GM23248 (cell line): ENCODE results near the gene ACER3. TPM values are rescaled to one million over a fixed set of nuclear protein-coding genes. Genes with fewer than 3 reads are reported as not detected.
"Not testable (repeated sequence)": the region's sequence is repeated elsewhere in the genome, so short reads cannot be mapped to it uniquely, and the experiment has no call there.

Experiments used
- DNase-seq: peaks from one replicate; pipeline ENCODE4 v3.0.0-alpha.2; 2015
- H2AFZ ChIP-seq: fragments of 200-600 bp; sonication (generic); 2 replicates; pipeline ENCODE4 v1.6.1; 2016; ENCODE audit warnings: antibody characterized with exemption
- H3F3A ChIP-seq: fragments of 200-600 bp; sonication (generic); 2 replicates; pipeline ENCODE4 v1.6.1; 2016; ENCODE audit warnings: mild to moderate bottlenecking, antibody characterized with exemption, mixed run types; ENCODE audit not compliant: insufficient read depth
- H3K27ac ChIP-seq: fragments of 200-600 bp; sonication (generic); 2 replicates; pipeline ENCODE4 v1.5.1; 2016; ENCODE audit warnings: mild to moderate bottlenecking
- H3K27me3 ChIP-seq: fragments of 200-600 bp; sonication (generic); replicated peaks from 2 replicates; pipeline ENCODE4 v1.6.1; 2016; ENCODE audit warnings: mild to moderate bottlenecking; ENCODE audit not compliant: insufficient read depth
- H3K36me3 ChIP-seq: fragments of 200-600 bp; sonication (generic); 2 replicates; pipeline ENCODE4 v1.6.1; 2016; ENCODE audit warnings: low read depth, mild to moderate bottlenecking
- H3K4me1 ChIP-seq: fragments of 200-600 bp; sonication (generic); 2 replicates; pipeline ENCODE4 v1.6.1; 2016; ENCODE audit warnings: mild to moderate bottlenecking; ENCODE audit not compliant: insufficient read depth
- H3K4me2 ChIP-seq: fragments of 200-600 bp; sonication (generic); one replicate; pipeline ENCODE4 v1.6.1; 2016; ENCODE audit warnings: mild to moderate bottlenecking; ENCODE audit not compliant: unreplicated experiment
- H3K4me3 ChIP-seq: fragments of 200-600 bp; sonication (generic); 2 replicates; pipeline ENCODE4 v1.5.1; 2016; ENCODE audit warnings: mild to moderate bottlenecking
- H3K79me2 ChIP-seq: fragments of 200-600 bp; sonication (generic); 2 replicates; pipeline ENCODE4 v1.6.1; 2016; ENCODE audit warnings: mild to moderate bottlenecking; ENCODE audit not compliant: insufficient read depth
- H3K9ac ChIP-seq: fragments of 200-600 bp; sonication (generic); 2 replicates; pipeline ENCODE4 v1.6.1; 2016; ENCODE audit warnings: mild to moderate bottlenecking
- H3K9me2 ChIP-seq: fragments of 200-600 bp; sonication (generic); 2 replicates; pipeline ENCODE4 v1.6.1; 2016; ENCODE audit warnings: mixed run types, mild to moderate bottlenecking, moderate library complexity; ENCODE audit not compliant: insufficient read depth
- H3K9me3 ChIP-seq: fragments of 200-600 bp; sonication (generic); one replicate; pipeline ENCODE4 v1.6.1; 2017; ENCODE audit warnings: low read depth
- H4K20me1 ChIP-seq: fragments of 200-600 bp; sonication (generic); 2 replicates; pipeline ENCODE4 v1.6.0; 2016; ENCODE audit not compliant: insufficient read depth
- EZH2 ChIP-seq: fragments of 200-600 bp; sonication (generic); IDR thresholded peaks from 2 replicates; pipeline ENCODE4 v1.6.1; 2018; ENCODE audit warnings: antibody characterized with exemption, mild to moderate bottlenecking; ENCODE audit not compliant: insufficient read depth, poor library complexity, severe bottlenecking
- EZH2phosphoT487 ChIP-seq: fragments of 200-600 bp; sonication (generic); IDR thresholded peaks from 2 replicates; pipeline ENCODE4 v1.6.1; 2018; ENCODE audit warnings: antibody characterized with exemption, moderate library complexity, mild to moderate bottlenecking, low read depth; ENCODE audit not compliant: insufficient read depth
- WGBS, 2 experiments: methylation state at CpG; one replicate each; pipeline ENCODE4 v1.1.6; 2015 to 2017; ENCODE audit warnings: low lambda C conversion rate in 2 of 2, low coverage in 1 of 2; ENCODE audit errors: missing lambda C conversion rate in 2 of 2; 5-methylcytosine and 5-hydroxymethylcytosine counted together
- in situ Hi-C: fragments of 300-500 bp; cut with MboI; formaldehyde crosslinking; loops from 2 replicates; pipeline ENCODE4 v1.15.0; 2020
- polyA plus RNA-seq: library from polyadenylated mRNA; unstranded; fragments of >200 nt; fragmentation: Nextera tagmentation; extraction: Ambion mirVana; gene quantifications from 2 replicates; pipeline ENCODE4 v1.2.1, GENCODE V29; 2016
- total RNA-seq: library from RNA; depleted of rRNA; stranded (reverse); fragments of >200 nt; shearing (Covaris generic); gene quantifications from 2 replicates; pipeline ENCODE4 v1.2.3, GENCODE V29; 2014

The ACER3 gene
- total and polyA plus RNA-seq, 2 experiments from 2014 or later: 9.1 to 10.2 TPM

DNA sequence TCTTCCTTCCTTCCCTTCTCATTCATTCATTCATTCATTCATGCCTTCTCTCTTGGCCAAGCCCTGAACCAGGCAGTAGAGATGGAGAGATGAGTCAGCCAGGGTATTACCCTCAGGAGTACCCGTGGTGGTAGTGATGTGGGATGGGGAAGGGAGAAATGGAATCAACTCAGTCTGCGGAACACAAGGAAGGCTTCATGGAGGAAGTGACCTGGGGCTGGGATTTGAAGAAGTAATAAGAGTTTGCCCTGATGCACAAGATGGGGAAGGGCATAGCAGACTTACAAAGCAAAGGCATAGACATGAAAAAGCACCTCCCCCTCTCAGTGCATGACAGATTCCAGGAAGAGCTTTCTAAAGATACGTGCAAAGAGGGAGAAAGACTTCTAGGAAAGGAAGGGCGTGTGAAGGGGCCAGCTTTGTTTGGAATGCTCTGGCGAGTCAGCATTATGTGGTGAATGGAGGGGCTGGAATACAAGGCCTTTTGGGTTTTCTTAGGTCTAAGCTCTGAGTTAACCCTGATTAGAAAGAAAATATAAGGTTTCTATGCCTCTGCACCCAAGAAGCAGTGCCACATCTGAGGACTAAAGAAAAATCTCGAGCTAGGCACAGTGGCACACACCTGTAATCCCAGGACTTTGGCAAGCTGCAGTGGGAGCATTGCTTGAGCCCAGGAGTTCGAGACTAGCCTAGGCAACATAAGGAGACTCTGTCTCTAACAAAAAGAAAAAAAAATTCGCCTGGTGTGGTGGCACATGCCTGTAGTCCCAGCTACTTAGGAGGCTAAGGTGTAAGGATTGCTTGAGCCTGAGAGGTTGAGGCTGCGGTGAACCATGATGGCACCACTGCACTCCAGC is 36.4 kb upstream of the ACER3 start:
- Histone ChIP-seq H3K9me2 (no peaks in the 10 kb centered on the region), H3K4me1 (peaks cover 24% of the 10 kb centered on the region), H3K9me3 (no peaks in the 10 kb centered on the region), H3F3A (peaks cover 14% of the 10 kb centered on the region), H3K27me3 (0 out of 2 replicates have a peak, but pooled peaks cover 3% of the 10 kb centered on the region), H3K4me2 (no peak overlapping the region), H3K9ac (no peak overlapping the region), H3K4me3 (no peak overlapping the region), H3K27ac (peak overlapping the region; percentile 23; the same call in 1 of the 2 replicates), H3K36me3 (no peaks in the 10 kb centered on the region), H2AFZ (peak overlapping the region; percentile 61), H3K79me2 (no peaks in the 10 kb centered on the region), H4K20me1 (no peaks in the 10 kb centered on the region)
- in situ Hi-C loops: no loop called here
- TF ChIP-seq EZH2 (no peak), EZH2phosphoT487 (no peak)
- peak; percentile 52 for DNase-seq
- WGBS, 2 experiments: 70 to 72% methylated on average over 9 of the region's 9 CpGs

DNA sequence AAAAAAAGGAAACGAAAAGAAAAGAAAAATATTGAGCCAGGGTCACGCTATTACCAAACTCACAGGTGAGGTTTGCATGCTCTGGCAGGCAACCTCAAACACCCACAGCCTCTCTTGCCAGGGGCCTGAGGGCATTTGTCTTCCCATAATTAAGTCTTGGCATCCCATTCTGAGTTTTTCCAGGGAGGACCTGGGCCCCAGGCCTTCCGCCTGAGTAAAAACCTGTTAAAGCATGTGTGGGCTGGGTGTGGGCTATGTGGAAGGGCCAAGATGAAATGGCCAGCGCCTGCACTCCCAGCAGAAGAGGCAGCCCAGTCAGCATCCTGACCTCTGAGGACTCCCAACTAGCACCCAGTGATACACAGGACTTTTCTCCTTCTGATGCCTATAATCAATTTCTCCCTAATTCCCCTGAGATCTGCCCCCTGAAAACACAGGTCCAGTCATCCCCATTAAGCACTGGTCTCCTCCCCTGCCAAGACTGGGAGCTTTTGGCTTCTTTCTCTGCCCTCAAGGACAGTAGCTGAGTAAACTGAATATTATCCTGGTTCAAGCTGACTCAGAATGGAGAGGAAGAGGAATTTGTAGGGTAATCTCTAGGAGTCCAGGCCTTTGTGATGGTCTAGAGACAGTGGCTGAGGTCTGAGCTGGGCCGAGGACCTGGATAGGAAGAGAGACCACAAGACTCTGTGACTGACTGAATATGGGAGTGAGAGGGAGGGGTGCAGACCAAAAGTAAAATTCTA is 35.6 kb upstream of the ACER3 start:
- no peaks in the 10 kb centered on the region for H3K9me2 ChIP-seq
- no peaks in the 10 kb centered on the region for H3K79me2 ChIP-seq
- H3K9ac ChIP-seq: no peak overlapping the region
- no peak overlapping the region for H3K27ac ChIP-seq
- 72 to 81% methylated on average over 5 of the region's 5 CpGs for whole genome bisulfite sequencing, 2 experiments
- H3K4me3 ChIP-seq: no peak overlapping the region
- peak; percentile 78 for DNase-seq
- in situ Hi-C loops: no loop called here
- H3K4me2 ChIP-seq: no peak overlapping the region
- no peaks in the 10 kb centered on the region for H3K36me3 ChIP-seq
- no peaks in the 10 kb centered on the region for H3K9me3 ChIP-seq
- no peaks in the 10 kb centered on the region for H4K20me1 ChIP-seq
- 0 out of 2 replicates have a peak, but pooled peaks cover 3% of the 10 kb centered on the region for H3K27me3 ChIP-seq
- TF ChIP-seq EZH2: no peak
- TF ChIP-seq EZH2phosphoT487: no peak
- H2AFZ ChIP-seq: 0 out of 2 replicates have a peak overlapping the region, but pooled peaks have one; percentile 3
- H3F3A ChIP-seq: peaks cover 14% of the 10 kb centered on the region
- peaks cover 24% of the 10 kb centered on the region for H3K4me1 ChIP-seq

DNA sequence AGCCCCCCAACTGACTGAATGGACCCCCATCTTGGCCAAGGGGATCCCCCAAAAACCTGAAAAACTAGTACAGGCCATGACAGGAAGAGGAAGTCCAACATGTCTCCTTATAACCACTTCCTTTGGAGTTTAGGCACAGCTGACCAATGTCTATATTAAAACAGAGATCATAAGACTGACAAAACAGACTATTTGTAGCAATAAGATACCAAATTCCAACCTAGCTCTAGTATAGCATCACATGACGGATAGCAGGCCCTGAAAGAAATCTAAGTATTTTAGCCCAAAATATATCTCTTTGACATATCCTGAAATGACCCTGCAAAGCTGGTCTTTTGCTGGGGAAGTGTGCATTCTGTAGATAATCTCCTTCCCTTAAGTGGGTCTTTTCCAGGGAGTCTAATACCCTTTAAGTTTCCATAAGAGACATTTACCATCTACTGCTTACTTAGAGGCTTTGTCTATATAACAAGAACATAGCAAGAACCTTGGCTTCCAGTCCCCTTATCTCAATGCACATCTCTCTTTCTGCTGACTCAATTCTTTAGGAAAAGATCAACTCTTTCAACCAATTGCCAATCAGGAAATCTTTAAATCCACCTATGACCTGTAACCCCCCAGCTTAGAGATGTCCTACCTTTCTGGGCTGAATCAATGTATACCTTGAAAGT is 34.9 kb upstream of the ACER3 start:
- WGBS, 2 experiments: 96 to 100% methylated on average over 1 of the region's 1 CpG
- Histone ChIP-seq H3K36me3 (no peaks in the 10 kb centered on the region), H3K27ac (no peak overlapping the region), H3K4me3 (no peak overlapping the region), H4K20me1 (no peaks in the 10 kb centered on the region), H3F3A (peaks cover 14% of the 10 kb centered on the region), H2AFZ (0 out of 2 replicates have a peak overlapping the region, but pooled peaks have one; percentile 3), H3K4me1 (peaks cover 24% of the 10 kb centered on the region), H3K27me3 (0 out of 2 replicates have a peak, but pooled peaks cover 3% of the 10 kb centered on the region), H3K9ac (no peak overlapping the region), H3K4me2 (no peak overlapping the region), H3K9me3 (no peaks in the 10 kb centered on the region), H3K79me2 (no peaks in the 10 kb centered on the region), H3K9me2 (no peaks in the 10 kb centered on the region)
- in situ Hi-C loops: no loop called here
- TF ChIP-seq EZH2 (no peak), EZH2phosphoT487 (no peak)
- DNase-seq: no peak

DNA sequence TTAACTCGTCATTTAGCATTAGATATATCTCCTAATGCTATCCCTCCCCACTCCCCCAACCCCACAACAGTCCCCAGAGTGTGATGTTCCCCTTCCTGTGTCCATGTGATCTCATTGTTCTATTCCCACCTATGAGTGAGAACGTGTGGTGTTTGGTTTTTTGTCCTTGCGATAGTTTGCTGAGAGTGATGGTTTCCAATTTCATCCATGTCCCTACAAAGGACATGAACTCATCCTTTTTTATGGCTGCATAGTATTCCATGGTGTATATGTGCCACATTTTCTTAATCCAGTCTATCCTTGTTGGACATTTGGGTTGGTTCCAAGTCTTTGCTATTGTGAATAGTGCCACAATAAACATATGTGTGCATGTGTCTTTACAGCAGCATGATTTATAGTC is 34.2 kb upstream of the ACER3 start:
- H3K9me3 ChIP-seq, H3K9me2 ChIP-seq, H3K27me3 ChIP-seq, DNase-seq, in situ Hi-C loops, H4K20me1 ChIP-seq, H3K4me2 ChIP-seq, H2AFZ ChIP-seq, H3K27ac ChIP-seq, H3K9ac ChIP-seq, H3K79me2 ChIP-seq, H3K4me3 ChIP-seq, H3K36me3 ChIP-seq: not testable (repeated sequence)
- peaks cover 24% of the 10 kb centered on the region for H3K4me1 ChIP-seq
- peaks cover 14% of the 10 kb centered on the region for H3F3A ChIP-seq
- 79 to 90% methylated on average over 3 of the region's 3 CpGs for WGBS, 2 experiments

DNA sequence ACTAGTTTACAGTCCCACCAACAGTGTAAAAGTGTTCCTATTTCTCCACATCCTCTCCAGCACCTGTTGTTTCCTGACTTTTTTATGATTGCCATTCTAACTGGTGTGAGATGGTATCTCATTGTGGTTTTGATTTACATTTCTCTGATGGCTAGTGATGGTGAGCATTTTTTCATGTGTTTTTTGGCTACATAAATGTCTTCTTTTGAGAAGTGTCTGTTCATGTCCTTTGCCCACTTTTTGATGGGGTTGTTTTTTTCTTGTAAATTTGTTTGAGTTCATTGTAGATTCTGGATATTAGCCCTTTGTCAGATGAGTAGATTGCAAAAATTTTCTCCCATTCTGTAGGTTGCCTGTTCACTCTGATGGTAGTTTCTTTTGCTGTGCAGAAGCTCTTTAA is 33.7 kb upstream of the ACER3 start:
- H3K27ac ChIP-seq, in situ Hi-C loops, H2AFZ ChIP-seq, H3K9ac ChIP-seq, DNase-seq, H3K79me2 ChIP-seq, H3K4me2 ChIP-seq, H3K36me3 ChIP-seq, H3K9me2 ChIP-seq, H3K27me3 ChIP-seq, H3K9me3 ChIP-seq, H4K20me1 ChIP-seq, H3K4me3 ChIP-seq: not testable (repeated sequence)
- Histone ChIP-seq H3K4me1 (peaks cover 24% of the 10 kb centered on the region), H3F3A (peaks cover 14% of the 10 kb centered on the region)
